IMR-90 (cell line): ENCODE data around the gene PIGP. TPM values are rescaled to one million over a fixed set of nuclear protein-coding genes. Genes with fewer than 3 reads are reported as not detected.

Experiments
- ATAC-seq: fragments of 200-7000 bp; cut with Tn5 transposase; 2 replicates; pipeline ENCODE4 v1.9.1; 2020; ENCODE audit warnings: low read depth, mild to moderate bottlenecking, moderate library complexity
- BruUV-seq: library from RNA; stranded (reverse); fragments of 400-500 nt; replicated peaks from 2 replicates; lab custom pipeline; 2021; lab: Mats Ljungman, UMichigan
- CTCF ChIA-PET: fragments of 300-600 bp; formaldehyde crosslinking; extraction: SDS; loops from one replicate; lab custom pipeline; 2021; ENCODE audit warnings: antibody characterized with exemption; lab: Yijun Ruan, JAX
- POLR2A ChIA-PET: fragments of 300-600 bp; sonication (Branson Sonifier 250); formaldehyde crosslinking; loops from one replicate; lab custom pipeline; 2022; ENCODE audit warnings: antibody characterized with exemption; ENCODE audit not compliant: unreplicated experiment; lab: Charles Lee
- DNase-seq: peaks from one replicate; pipeline ENCODE4 v3.0.0; 2013
- H2AFZ ChIP-seq: replicated peaks from 2 replicates; pipeline ENCODE3; 2013; ENCODE audit warnings: low read length, mild to moderate bottlenecking; ENCODE audit not compliant: poor library complexity
- H2AK5ac ChIP-seq: 2 replicates; pipeline ENCODE4 v1.6.1; 2013; ENCODE audit warnings: low read depth, low read length, inconsistent platforms
- H2AK9ac ChIP-seq: replicated peaks from 2 replicates; pipeline ENCODE3; 2013; ENCODE audit warnings: mild to moderate bottlenecking, low read depth, low read length, moderate library complexity; ENCODE audit not compliant: poor library complexity
- H2BK120ac ChIP-seq: 2 replicates; pipeline ENCODE4 v1.6.1; 2013; ENCODE audit warnings: low read depth, low read length, inconsistent platforms
- H2BK15ac ChIP-seq: 3 replicates; pipeline ENCODE4 v1.6.1; 2013; ENCODE audit warnings: low read depth, low read length, inconsistent platforms
- H2BK20ac ChIP-seq: 2 replicates; pipeline ENCODE4 v1.6.1; 2013; ENCODE audit warnings: low read depth, mild to moderate bottlenecking, inconsistent platforms, low read length, moderate library complexity
- H2BK5ac ChIP-seq: 2 replicates; pipeline ENCODE4 v1.6.1; 2013; ENCODE audit warnings: mild to moderate bottlenecking, low read depth, low read length, inconsistent platforms; ENCODE audit not compliant: poor library complexity, severe bottlenecking
- H3K14ac ChIP-seq: replicated peaks from 2 replicates; pipeline ENCODE4 v1.6.1; 2013; ENCODE audit warnings: low read depth, low read length, inconsistent platforms
- H3K18ac ChIP-seq: 2 replicates; pipeline ENCODE4 v1.6.1; 2013; ENCODE audit warnings: low read depth, low read length, control low read depth
- H3K23ac ChIP-seq: 2 replicates; pipeline ENCODE4 v1.6.1; 2013; ENCODE audit warnings: low read depth, low read length, inconsistent platforms
- H3K27ac ChIP-seq: 2 replicates; pipeline ENCODE4 v1.5.1; 2013; ENCODE audit warnings: mild to moderate bottlenecking, control low read depth, low read length; ENCODE audit not compliant: insufficient read depth
- H3K27me3 ChIP-seq: 2 replicates; pipeline ENCODE4 v1.6.1; 2013; ENCODE audit warnings: low read length; ENCODE audit not compliant: control insufficient read depth, insufficient read depth
- H3K36me3 ChIP-seq: 2 replicates; pipeline ENCODE4 v1.6.1; 2013; ENCODE audit warnings: low read length, mixed read lengths; ENCODE audit not compliant: control insufficient read depth, insufficient read depth
- H3K4ac ChIP-seq: 2 replicates; pipeline ENCODE4 v1.6.1; 2013; ENCODE audit warnings: low read depth, low read length, inconsistent platforms
- H3K4me1 ChIP-seq: 2 replicates; pipeline ENCODE4 v1.6.1; 2013; ENCODE audit warnings: low read length, mixed read lengths; ENCODE audit not compliant: control insufficient read depth, insufficient read depth
- H3K4me2 ChIP-seq: 2 replicates; pipeline ENCODE4 v1.6.1; 2013; ENCODE audit warnings: low read depth, mild to moderate bottlenecking, control low read depth, low read length, moderate library complexity
- H3K4me3 ChIP-seq: 2 replicates; pipeline ENCODE4 v1.5.1; 2013; ENCODE audit warnings: low read depth, mild to moderate bottlenecking, control low read depth, low read length, moderate library complexity; ENCODE audit not compliant: insufficient read depth
- H3K56ac ChIP-seq: 2 replicates; pipeline ENCODE4 v1.6.1; 2013; ENCODE audit warnings: low read length, inconsistent platforms; ENCODE audit not compliant: insufficient read depth; ENCODE audit errors: extremely low read depth
- H3K79me1 ChIP-seq, 2 experiments: 2 replicates each; pipeline ENCODE4 v1.6.1; 2013; ENCODE audit warnings: low read length in 2 of 2, inconsistent platforms in 1 of 2, low read depth in 1 of 2
- H3K9ac ChIP-seq: 2 replicates; pipeline ENCODE4 v1.6.1; 2013; ENCODE audit warnings: low read depth, low read length, control low read depth
- H3K9me1 ChIP-seq: 2 replicates; pipeline ENCODE4 v1.6.1; 2013; ENCODE audit warnings: low read length, inconsistent platforms; ENCODE audit not compliant: insufficient read depth
- H3K9me3 ChIP-seq: 2 replicates; pipeline ENCODE4 v1.6.1; 2013; ENCODE audit warnings: low read length; ENCODE audit not compliant: control insufficient read depth, insufficient read depth
- H4K20me1 ChIP-seq: 2 replicates; pipeline ENCODE4 v1.6.1; 2013; ENCODE audit warnings: low read length, inconsistent platforms; ENCODE audit not compliant: insufficient read depth
- H4K5ac ChIP-seq: 2 replicates; pipeline ENCODE4 v1.6.1; 2013; ENCODE audit warnings: mild to moderate bottlenecking, low read depth, low read length, control low read depth
- H4K8ac ChIP-seq, 2 experiments: 2 replicates each; pipeline ENCODE4 v1.6.1; 2013; ENCODE audit warnings: low read depth in 2 of 2, low read length in 2 of 2, control low read depth in 1 of 2, inconsistent platforms in 1 of 2
- H4K91ac ChIP-seq: 2 replicates; pipeline ENCODE4 v1.6.1; 2013; ENCODE audit warnings: low read depth, low read length, inconsistent platforms; ENCODE audit not compliant: insufficient read depth
- CEBPB ChIP-seq: IDR thresholded peaks from 2 replicates; pipeline ENCODE4 v1.6.1; 2012; ENCODE audit warnings: low read depth, low read length, improper control_type of control experiment
- CHD1 ChIP-seq: IDR thresholded peaks from 2 replicates; pipeline ENCODE4 v1.6.1; 2012; ENCODE audit warnings: low read depth, low read length, improper control_type of control experiment
- MXI1 ChIP-seq: IDR thresholded peaks from 2 replicates; pipeline ENCODE4 v1.6.1; 2012; ENCODE audit warnings: low read depth, mild to moderate bottlenecking, low read length, moderate library complexity, borderline replicate concordance
- RFX5 ChIP-seq: IDR thresholded peaks from 2 replicates; pipeline ENCODE4 v1.8.0; 2012; ENCODE audit warnings: low read depth, mild to moderate bottlenecking, low read length, moderate library complexity
- dilution Hi-C: fragments of 300-500 bp; cut with HindIII; formaldehyde crosslinking; loops from one replicate; pipeline ENCODE4 v1.14.3; 2018; ENCODE audit warnings: low sequenced_read_pairs; ENCODE audit not compliant: unreplicated experiment
- in situ Hi-C: fragments of 300-500 bp; cut with MboI; formaldehyde crosslinking; loops from 3 replicates; pipeline ENCODE4 v1.14.3; 2019; ENCODE audit warnings: low sequenced_read_pairs, inconsistent platforms, mixed read lengths
- intact Hi-C: fragments of 100-400 bp; cut with micrococcal nuclease; formaldehyde crosslinking; loops from 2 replicates; pipeline ENCODE4 v1.10.0; 2022
- polyA plus RNA-seq, 3 experiments: library from polyadenylated mRNA; depleted of rRNA; stranded (reverse); fragments of >200 nt; gene quantifications; 2 replicates each; pipeline ENCODE4 v1.2.3, GENCODE V29; 2012; ENCODE audit warnings: low replicate concordance in 1 of 3
- total RNA-seq: library from RNA; depleted of rRNA; stranded (reverse); fragments of >200 nt; gene quantifications from 2 replicates; pipeline ENCODE4 v1.2.3, GENCODE V29; 2012

PIGP gene
- total and polyA plus RNA-seq, 2 of the 4 experiments (the other 2 are of a cell fraction), result 4.1 to 15.4 TPM

DNA sequence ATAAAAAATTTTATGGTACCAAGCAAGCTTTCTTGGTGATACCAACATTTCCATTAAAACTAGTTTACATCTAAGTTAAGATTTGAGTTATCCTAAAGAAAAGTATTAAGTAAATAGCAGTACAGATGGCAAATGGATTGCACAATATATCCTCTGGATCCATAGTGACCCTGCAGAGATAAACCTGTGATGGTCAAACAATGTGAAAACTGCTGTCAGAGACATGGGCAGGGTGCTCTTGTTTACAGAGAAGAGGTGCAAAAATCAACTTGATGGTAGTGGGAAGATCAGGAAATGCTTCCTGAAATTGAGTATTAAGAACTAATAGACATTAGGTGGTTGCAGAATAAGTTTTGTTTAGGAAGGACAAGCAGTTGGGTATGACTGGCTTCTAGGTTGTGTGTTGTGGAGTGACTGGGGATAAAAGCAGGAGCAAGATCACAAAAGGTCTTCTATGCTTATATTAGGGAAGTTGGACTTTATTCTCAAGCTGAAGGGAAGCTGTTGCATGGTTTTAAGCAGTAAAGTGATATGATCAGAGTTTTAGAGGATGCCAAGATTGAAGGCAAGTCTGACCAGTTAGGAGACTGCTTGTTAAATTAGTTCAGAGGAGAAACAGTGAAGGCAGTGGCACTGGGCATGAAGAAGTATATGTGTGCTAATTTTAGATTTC is 10.1 kb upstream of the PIGP start:
- TF ChIP-seq MXI1 (no peak), RFX5 (no peak), CHD1 (no peak), CEBPB (peak; percentile 83)
- in situ Hi-C loops, result no loop called here
- no peak overlapping the region for H2AFZ ChIP-seq

More for the DNA sequence above, 10.1 kb upstream of the PIGP start:
- Histone ChIP-seq H3K4ac (no peak overlapping the region), H2BK15ac (no peak overlapping the region), H4K91ac (no peak overlapping the region), H3K79me1 (peaks cover 12 to 51% of the 10 kb centered on the region in 2 experiments), H3K9me3 (no peaks in the 10 kb centered on the region), H3K23ac (peak overlapping the region; percentile 38; the same call in 1 of the 2 replicates), H4K8ac (no peak overlapping the region), H3K36me3 (0 out of 2 replicates have a peak, but pooled peaks cover 1% of the 10 kb centered on the region), H2BK20ac (no peak overlapping the region), H3K4me3 (no peak overlapping the region), H2AK9ac (no peak overlapping the region), H2BK5ac (no peak overlapping the region), H3K27me3 (no peaks in the 10 kb centered on the region), H3K18ac (no peak overlapping the region), H2BK120ac (no peak overlapping the region), H3K56ac (no peak overlapping the region), H4K5ac (no peak overlapping the region), H3K4me2 (no peak overlapping the region), H3K27ac (no peak overlapping the region), H3K14ac (0 out of 2 replicates have a peak overlapping the region, but pooled peaks have one; percentile 6), H2AK5ac (no peak overlapping the region), H4K20me1 (peaks cover 80% of the 10 kb centered on the region), H3K4me1 (peaks cover 4% of the 10 kb centered on the region; the same call in 1 of the 2 replicates), H3K9me1 (peaks cover 8% of the 10 kb centered on the region), H3K9ac (no peak overlapping the region)
- ATAC-seq (no peak), DNase-seq (no peak)
- dilution Hi-C loops (no loop called here), intact Hi-C loops (loop anchor here (10.0 kb wide), 1 partner anchor 578 kb away; no protein-coding TSS in a partner anchor)
- POLR2A ChIA-PET, result no interaction called here
- BruUV-seq, result no TSS peak
- CTCF ChIA-PET, result interaction anchor here (0.9 kb wide), 1 partner anchor 106 kb away, joined by 3 read pairs; no protein-coding TSS in a partner anchor
